ENCODE results near the gene KCNK7.

- TF ChIP-seq CTCF (IDR thresholded peaks at IDR 0.05) (peak in 1 of 4 experiments; percentile 30), EP300 (IDR thresholded peaks at IDR 0.05) (peak in 2 of 4 donors; percentile 67 to 72), POLR2AphosphoS5 (IDR thresholded peaks at IDR 0.05) (peak; percentile 89 to 98 (median 93))
Measured at GRCh38 chr11:65569973-65570918, 25.4 kb downstream of the KCNK7 start, which contains the start of gene ZNRD2.
